GM18520 (cell line): ENCODE data around the gene ZKSCAN8.

Experiments
- ATAC-seq: cut with Tn5 transposase; IDR thresholded peaks from one replicate; pipeline ENCODE4 v1.9.1; 2021; ENCODE audit not compliant: unreplicated experiment

Gene ZKSCAN8

GRCh38 chr6:28139860-28140543 lies 1.7 kb upstream of the ZKSCAN8 start:
- no peak for ATAC-seq

GRCh38 chr6:28140616-28141015 lies 1.1 kb upstream of the ZKSCAN8 start:
- no peak for ATAC-seq

- no peak for ATAC-seq
Measured at GRCh38 chr6:28142446-28142845, 763 bp downstream of the ZKSCAN8 start.

DNA sequence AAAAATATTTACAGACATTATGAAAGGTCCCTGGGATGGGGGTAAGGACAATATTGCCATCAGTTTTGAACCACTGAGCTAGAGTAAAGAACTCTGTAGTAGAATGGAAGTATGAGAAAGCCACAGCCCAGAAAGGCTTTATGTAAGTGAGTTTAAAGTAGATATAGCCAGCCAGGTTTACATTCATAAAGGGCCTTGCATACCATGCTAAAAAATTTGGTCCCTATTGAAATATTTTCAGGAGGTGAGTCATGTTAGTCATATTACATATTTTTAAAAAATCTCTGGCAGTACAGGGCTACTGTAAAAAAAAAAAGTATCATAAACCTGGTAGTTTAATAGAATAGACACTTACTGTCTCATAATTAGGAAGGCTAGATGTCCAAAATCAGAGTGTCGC lies 3.5 kb downstream of the ZKSCAN8 start:
- no peak for ATAC-seq

DNA sequence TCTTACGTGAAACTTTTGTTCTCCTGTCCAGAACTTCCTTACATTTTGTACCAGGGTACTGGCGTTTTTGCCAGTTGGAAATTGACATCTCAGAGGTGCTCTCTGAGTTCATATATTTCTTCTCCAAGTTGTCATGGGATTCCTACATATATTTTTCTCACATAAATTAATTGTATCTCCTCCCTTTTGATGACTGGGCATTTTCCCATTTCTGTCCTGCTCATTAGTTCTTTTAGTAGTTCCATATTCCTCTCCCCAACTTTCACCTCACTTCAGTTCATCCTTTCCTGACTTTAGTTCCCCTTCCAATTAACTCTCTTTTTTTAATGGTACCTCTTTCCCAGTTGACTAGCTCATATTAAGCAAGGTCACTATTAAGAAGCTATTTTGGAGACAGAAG lies 10.8 kb downstream of the ZKSCAN8 start:
- no peak for ATAC-seq

DNA sequence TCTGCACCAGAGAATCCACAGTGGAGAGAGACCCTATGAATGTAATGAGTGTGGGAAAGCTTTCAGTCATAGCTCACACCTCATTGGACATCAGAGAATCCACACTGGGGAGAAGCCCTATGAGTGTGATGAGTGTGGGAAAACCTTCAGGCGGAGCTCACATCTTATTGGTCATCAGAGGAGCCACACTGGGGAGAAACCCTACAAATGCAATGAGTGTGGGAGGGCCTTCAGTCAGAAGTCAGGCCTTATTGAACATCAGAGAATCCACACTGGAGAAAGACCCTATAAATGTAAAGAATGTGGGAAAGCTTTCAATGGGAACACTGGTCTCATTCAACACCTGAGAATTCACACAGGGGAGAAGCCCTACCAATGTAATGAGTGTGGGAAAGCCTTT lies 11.9 kb downstream of the ZKSCAN8 start:
- ATAC-seq = no peak

DNA sequence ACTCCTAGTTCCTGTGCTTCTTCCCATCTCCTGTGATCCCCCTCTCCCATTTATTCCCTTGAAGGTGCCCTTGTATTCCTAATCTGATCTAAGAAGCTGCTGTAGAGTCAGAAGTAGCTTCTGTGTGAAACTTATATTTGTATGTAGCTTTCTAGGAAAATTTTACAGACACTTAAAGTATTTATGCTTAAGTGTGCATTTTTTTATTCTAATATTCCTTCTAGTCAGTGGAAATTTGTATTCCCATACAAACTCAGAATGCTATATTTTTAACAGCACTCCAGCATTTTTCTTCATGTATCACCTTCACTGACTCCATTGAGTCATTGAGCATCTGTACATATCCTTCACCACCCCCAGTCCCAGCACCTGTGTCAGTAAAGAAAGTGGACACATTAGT lies 12.7 kb downstream of the ZKSCAN8 start:
- no peak for ATAC-seq

GRCh38 chr6:28158318-28158717 lies 16.6 kb downstream of the ZKSCAN8 start:
- no peak for ATAC-seq

DNA sequence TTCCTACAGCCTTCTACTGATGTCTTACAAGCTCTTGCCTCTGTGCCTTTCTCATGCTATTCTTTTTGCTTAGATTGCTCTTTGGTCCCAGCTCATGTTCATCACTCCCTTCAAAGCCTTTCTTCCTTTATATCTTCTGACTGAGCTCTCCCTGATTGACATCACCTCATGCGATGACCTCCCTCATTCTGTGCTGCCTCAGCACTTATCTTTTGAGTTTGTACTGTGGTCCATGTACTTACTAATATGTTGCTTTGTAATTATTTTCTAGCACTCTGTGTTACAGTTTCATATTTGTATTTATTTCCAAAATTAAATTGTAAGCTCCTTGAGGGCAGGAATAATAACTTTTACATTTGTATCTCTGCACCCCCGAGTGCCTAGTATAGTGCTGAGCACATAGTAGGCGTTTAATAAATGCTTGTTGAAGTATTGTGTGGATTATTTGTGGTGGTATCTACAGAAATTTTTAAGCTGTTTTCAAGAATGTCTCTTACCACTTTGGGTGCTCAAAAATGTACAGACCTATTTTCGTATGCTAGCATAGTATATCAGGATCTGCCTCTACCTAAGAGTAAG lies 17.4 kb downstream of the ZKSCAN8 start:
- ATAC-seq = no peak

DNA sequence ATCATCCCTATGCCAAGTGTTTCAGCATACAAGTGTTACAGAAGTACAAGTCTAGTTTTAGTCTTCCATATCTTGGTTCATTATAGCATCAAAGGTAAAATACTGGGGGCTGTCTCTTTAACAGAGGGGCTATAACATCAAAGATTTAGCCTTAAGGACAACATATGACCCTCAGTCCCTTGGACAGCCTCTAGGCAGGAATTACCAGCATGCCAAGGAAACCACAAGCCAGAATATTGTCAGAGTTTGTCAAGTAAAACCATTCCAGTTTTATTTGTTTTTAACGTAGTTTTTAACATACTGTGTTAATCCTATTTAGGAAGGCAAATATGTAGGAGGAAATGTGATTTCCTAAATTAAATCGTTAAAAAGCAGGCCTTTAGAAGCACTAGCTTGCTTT lies 18.6 kb downstream of the ZKSCAN8 start:
- ATAC-seq = no peak

- ATAC-seq = peak; percentile 76
Measured at GRCh38 chr6:28161410-28162079, 19.9 kb downstream of the ZKSCAN8 start.

DNA sequence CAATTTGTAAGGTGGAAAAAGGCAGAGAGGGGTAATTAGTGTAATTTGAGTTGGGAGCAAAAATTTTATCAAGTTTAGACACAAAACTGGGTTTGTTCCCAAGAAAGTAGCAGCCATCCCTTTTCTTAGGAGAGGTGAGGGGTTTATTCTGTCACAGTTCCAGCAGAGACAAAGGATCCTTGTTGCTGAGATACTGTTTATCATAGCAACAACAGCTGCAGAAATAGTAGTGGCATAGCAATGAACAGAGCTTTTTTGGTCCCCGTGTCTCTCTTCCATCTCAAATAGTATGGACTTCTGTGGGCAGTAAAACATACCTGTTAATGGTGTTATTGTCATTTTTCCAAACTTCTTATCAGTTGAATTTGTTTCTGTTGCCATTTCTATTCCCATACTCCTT lies 23.9 kb downstream of the ZKSCAN8 start:
- ATAC-seq = no peak

GRCh38 chr6:28167068-28167467 lies 25.4 kb downstream of the ZKSCAN8 start:
- no peak for ATAC-seq

- ATAC-seq = no peak
Measured at GRCh38 chr6:28167926-28168325, 26.2 kb downstream of the ZKSCAN8 start.

GRCh38 chr6:28171271-28171670 lies 29.6 kb downstream of the ZKSCAN8 start:
- no peak for ATAC-seq

DNA sequence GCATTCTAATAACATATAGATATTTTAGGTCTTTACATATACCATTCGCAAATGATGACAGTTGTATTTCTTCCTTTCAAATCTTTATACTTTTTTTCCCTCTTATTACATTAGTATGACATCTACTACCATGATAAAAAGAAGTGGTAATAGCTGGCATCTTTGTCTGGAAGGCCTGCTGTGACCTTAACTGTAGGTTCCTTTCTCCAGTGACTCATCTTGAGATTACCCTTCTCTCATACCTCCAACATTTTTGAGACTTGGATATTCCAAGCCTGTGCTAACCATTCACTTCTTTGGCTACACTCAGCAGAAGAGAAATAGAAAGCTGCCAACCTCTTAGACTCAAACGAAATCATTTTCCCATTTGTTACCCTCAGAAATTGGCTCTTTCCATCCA lies 30.3 kb downstream of the ZKSCAN8 start:
- ATAC-seq = no peak

DNA sequence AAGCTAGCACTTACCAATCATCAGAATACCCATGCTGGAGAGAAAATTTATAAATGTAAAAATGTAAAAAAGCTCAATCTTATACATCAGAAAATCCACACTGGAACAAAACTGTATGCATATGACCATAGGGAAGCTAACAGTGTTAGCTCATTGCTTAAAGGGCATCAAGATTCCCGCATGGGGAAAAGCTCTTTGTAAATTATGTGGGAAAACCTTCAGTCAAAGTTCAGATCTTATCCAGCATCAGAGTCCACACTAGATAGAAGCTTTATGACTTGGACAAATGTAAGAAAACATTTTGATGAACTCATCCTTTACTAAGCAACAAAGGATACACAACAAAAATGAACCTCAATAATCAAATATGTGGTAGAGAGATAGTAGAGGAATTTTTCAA lies 34.7 kb downstream of the ZKSCAN8 start:
- no peak for ATAC-seq

DNA sequence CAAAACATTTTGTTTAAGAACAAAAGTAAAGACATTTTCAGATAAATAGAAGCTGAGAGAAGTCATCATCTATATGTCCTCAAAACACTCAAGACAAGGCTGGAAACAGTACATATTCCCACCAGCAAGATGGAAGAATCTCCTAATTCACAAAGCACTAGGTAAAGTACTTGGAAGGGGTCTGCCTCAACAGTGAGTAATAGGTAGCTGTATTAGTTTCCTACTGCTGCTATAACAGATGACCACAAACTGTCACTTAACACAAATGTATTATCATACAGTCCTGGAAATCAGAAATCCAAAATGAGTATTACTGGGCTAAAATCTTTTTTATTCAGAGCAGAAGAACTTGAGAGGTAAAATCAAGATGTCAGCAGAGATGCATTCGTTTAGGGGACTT lies 40.6 kb downstream of the ZKSCAN8 start:
- ATAC-seq = no peak

DNA sequence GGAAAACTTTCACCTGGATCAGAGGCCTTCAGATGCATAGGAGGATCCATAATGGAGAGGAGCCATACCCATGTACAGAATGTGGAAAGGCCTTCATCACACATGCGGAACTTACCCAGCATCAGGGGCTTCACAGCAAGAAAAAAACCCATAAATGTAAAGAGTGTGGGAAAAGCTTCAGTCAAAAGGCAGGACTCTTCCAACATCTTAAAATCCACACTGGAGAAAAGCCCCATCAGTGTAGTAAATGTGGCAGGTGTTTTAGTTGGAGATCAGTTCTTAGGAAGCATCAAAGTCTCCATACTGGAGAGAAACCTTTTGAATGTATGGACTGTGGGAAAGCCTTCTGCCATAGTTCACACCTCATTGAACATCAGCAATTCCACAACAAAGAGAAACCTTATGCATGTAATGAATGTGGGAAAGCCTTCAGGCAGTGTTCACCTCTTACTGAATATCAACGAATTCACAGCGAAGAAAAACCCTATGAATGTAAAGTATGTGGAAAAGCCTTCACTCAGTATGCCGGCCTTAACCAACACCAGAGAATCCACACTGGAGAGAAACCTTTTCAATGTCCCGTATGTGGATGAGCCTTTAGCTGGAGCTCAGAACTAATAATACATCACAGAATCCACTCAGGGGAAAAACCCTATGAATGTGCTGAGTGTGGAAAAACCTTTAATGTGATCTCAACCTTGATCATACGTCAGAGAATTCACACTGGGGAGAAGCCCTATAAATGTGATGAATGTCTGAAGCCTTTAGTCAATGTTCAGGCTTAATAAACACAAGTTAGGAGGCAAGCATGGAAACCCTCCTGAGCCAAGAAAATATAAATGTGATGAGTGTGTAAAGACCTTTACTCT lies 46.7 kb downstream of the ZKSCAN8 start:
- no peak for ATAC-seq

- no peak for ATAC-seq
Measured at GRCh38 chr6:28200020-28200419, 58.3 kb downstream of the ZKSCAN8 start.

- no peak for ATAC-seq
Measured at GRCh38 chr6:28203201-28203600, 61.5 kb downstream of the ZKSCAN8 start.

DNA sequence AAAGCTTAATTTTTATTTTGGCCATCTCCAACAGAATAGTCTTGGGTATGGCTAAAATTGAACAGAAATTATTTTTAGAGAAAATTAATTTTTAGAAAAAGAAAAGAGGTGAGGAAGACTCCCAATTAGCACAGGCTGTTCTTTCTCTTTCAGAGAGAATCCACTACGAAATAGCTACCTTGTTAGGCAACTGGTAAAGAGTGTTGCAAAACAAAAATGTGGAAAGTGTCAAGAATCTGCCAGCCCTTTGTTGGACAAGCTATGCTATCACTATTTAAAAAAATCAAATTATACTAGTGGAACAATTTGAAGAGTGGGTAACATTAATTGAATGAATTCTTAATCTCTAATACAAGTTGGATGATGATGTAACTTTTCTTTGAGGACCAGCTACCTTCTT lies 64.2 kb downstream of the ZKSCAN8 start:
- ATAC-seq = no peak
